ENCODE results near the gene POLE4. TPM values are rescaled to one million over a fixed set of nuclear protein-coding genes. Genes with fewer than 3 reads are reported as not detected.

The POLE4 gene
- total RNA-seq, 1 experiment from 2014 or later: 25.6 TPM

- Histone ChIP-seq H3K4me2 (ENCODE audit: low read length) (no peak overlapping the region), H2AFZ (ENCODE audit: low read depth, low read length, poor library complexity, severe bottlenecking) (no peak overlapping the region)
- ATAC-seq: peak; percentile 57
Measured at GRCh38 chr2:74917702-74918619, 40.5 kb upstream of the POLE4 start.

More at GRCh38 chr2:74917702-74918619, 40.5 kb upstream of the POLE4 start:
- Histone ChIP-seq H3K27me3 (ENCODE audit: insufficient read depth, low read length) (no peaks in the 10 kb centered on the region), H3K9me3 (ENCODE audit: control insufficient read depth in 1 of 2, insufficient read depth in 1 of 2, low read depth in 1 of 2, low read length in 2 of 2) (no peaks in the 10 kb centered on the region), H3K4me1 (ENCODE audit: control insufficient read depth in 1 of 2, insufficient read depth in 2 of 2, low read length in 2 of 2) (peaks cover 0 to 4% of the 10 kb centered on the region in 2 experiments; a peak in 1 of 4 replicates), H3K79me2 (ENCODE audit: insufficient read depth, low read length) (no peaks in the 10 kb centered on the region), H3K9ac (ENCODE audit: low read length) (no peak overlapping the region), H3K36me3 (ENCODE audit: control insufficient read depth in 1 of 2, insufficient read depth in 2 of 2, low read length in 2 of 2) (no peaks in the 10 kb centered on the region), H4K20me1 (ENCODE audit: insufficient read depth) (no peaks in the 10 kb centered on the region), H3K9me2 (ENCODE audit: insufficient read depth) (no peaks in the 10 kb centered on the region), H3K4me3 (replicated peaks in 1 of 2; ENCODE audit: low read depth in 1 of 2, low read length in 2 of 2) (no peak overlapping the region), H3K27ac (ENCODE audit: low read depth, low read length) (no peak overlapping the region)
- no peak for DNase-seq (ENCODE audit: low read depth, low spot score)
- intact Hi-C loops (cut with micrococcal nuclease): loop anchor here (5.0 to 10.0 kb wide), 2 partner anchors 64 to 147 kb away; no protein-coding TSS in a partner anchor
- RAD21 ChIA-PET (ENCODE audit: low non-redundant PET in 1 of 2, low total read pairs in 2 of 2, uncharacterized antibody in 2 of 2, unreplicated experiment in 2 of 2): no interaction called here
- no TSS peak for BruUV-seq (replicated peaks)
- TF ChIP-seq CBX3 (IDR thresholded peaks at IDR 0.05; ENCODE audit: low read depth): no peak
- TF ChIP-seq ATF3 (IDR thresholded peaks at IDR 0.05): no peak
- TF ChIP-seq MAX (IDR thresholded peaks at IDR 0.05): no peak
- TF ChIP-seq EGR1 (IDR thresholded peaks at IDR 0.05; ENCODE audit: low read depth): no peak
- no peak for TF ChIP-seq POLR2A (IDR thresholded peaks at IDR 0.05; ENCODE audit: borderline replicate concordance, extremely low read depth, insufficient read depth, insufficient read length)
- TF ChIP-seq CTCF (IDR thresholded peaks at IDR 0.05 in 2 of 3, conservative IDR thresholded peaks at IDR 0.05 in 1 of 3; ENCODE audit: borderline replicate concordance in 1 of 3, insufficient read depth in 1 of 3, low read depth in 2 of 3, low read length in 2 of 3): peak in 2 of 3 experiments; percentile 22 to 26; a peak in 3 of 6 replicates
- TF ChIP-seq SRF (IDR thresholded peaks at IDR 0.05; ENCODE audit: low read depth): no peak
- no peak for TF ChIP-seq POLR2AphosphoS5 (IDR thresholded peaks at IDR 0.05; ENCODE audit: low read depth, low read length)
- POLR2A ChIA-PET: no interaction called here
- CTCF ChIA-PET: interaction anchor here (1.6 kb wide), 1 partner anchor 710 kb away, joined by 3 read pairs; no protein-coding TSS in a partner anchor
